Activated CD8-positive, alpha-beta memory T cell treated with anti-CD3 and anti-CD28 coated beads for 24 hours (primary cell): ENCODE results near the gene FDCSP.
"Not testable (repeated sequence)": the region's sequence is repeated elsewhere in the genome, so short reads cannot be mapped to it uniquely, and the experiment has no call there.

Experiments
- DNase-seq: peaks from one replicate; pipeline ENCODE4 v3.0.0-alpha.2; 2020

Gene FDCSP

DNA sequence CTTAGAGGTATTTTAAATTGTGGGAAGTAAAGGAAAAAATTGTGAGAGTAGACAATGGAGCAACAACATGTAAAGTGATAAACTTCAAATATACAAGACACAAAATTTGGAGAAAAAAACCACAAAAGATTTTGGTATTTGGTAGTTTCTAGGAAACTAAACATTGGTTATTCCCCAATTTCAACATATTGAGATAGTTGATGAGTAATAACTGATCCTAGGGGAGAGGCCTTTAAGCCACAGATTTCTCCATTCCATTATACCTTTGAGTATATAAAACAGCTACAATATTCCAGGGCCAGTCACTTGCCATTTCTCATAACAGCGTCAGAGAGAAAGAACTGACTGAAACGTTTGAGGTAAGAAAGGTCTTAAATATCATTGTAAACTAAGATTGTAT is at the start of gene FDCSP:
Gene FDCSP, plus strand, starts transcription at position 301 of the 400 bp plus-strand sequence. CDS start 5,071 bp downstream, outside the sequence.
- no peak for DNase-seq

DNA sequence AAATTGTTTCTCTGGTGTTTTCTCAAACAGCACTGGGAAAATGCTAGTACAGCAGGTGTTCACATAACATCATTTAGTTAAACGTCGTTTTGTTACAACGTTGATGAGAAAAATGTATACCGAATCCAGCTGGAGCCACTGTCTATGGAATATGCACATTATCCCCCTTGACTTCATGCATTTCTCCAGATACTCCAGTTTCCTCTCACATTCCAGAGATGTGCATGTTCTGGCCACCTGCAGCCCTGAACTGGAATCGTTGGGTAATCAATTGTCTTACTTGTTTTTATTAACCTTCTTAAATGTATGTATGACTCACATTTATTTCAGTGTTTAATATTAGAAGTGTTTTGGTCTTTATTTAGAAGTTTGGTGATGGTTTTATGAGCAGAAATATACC is 48.8 kb upstream of the FDCSP start:
- DNase-seq: no peak

DNA sequence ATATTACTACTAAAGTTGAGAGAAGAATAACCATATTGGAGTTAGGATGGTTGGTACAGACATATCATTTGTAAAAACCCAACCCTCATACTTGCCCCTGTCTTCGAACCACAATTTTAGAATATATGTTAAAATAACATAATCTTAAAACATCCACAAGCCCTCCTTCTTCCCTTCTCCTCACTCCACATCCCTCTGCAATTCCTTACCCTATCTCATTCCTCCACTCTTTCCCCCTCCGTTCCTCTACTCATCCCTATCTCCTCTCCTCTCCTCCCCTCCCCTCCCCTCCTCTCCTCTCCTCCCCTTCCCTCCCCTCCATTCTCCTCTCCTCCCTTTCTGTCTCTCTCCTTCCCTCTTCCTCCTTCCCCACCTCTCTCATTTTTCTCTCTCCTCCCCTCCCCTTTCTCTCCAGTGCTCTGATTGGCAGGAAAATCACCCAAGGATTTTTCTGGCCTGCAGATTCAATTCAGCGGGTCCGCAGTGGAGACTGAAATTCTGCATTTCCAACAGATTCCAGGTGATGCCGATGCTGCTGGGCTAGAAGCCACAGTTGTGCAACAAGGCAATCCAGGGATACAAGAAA is 47.8 kb upstream of the FDCSP start:
- no peak for DNase-seq

DNA sequence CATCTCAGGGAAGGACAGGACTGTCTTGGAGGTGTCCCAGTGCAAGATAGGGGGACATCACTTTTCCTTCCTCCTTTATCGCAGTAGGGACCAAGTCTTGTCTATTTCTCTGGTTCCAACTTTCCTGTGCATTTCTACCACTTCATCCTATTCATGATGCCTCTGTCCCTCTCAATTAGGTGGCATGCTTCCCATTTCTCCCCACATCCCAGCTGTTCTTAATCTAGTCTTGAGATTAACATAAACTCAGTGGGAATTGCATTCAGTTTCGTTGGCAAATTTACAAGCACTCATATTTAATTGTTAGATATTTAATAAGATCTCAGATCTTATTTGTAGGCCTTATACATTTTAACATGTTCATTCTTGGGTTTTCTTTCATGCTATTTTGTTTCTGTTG is 46.1 kb upstream of the FDCSP start:
- DNase-seq: no peak

DNA sequence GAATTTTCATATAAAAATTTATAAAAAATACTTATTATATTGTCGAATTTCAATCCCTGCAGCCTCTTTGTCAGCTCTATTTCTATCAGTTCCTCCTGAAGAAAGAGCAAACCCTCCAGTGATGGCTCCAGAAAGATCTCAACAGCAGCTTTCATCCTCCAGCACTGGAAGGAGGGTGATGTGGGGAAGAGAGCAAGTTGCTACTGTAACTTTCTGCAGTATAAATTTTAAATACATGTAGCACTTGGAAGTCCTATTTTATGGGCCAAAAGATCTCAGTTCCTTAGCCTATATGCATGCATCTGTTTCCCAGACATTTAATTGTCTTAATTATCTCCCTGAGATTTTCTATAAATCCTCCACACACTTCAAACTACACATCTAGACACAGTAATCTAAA is 44.1 kb upstream of the FDCSP start:
- no peak for DNase-seq

DNA sequence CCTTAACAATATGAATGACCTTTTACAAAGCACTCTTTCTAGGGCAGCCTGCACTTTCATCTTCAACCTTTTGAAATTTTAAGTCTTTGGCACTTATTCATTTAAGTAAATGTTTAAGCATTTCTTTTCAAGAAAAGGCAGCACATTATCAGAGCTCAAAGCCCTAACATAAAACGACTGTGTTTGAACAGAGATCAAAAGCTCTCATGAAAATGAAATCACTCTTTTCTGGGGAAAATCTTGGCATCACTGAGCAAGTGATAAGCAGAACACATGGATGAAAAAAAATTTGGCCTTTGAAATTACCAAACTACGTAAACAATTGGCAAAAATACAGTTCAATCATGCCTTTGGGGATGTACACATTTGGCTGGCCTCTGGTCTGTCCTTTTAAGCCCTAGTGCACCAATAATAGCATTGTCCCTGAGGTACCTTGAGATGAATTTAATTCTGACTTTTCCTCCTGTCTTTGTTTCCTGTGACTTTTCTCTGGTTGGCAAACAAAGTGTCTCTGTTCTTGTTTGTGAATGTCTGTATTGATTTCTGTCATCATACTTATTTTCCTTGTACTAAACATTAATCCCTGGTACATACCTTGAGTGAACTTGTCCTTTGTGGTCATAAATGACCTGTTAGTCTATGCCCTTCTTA is 43.3 kb upstream of the FDCSP start:
- DNase-seq: no peak

DNA sequence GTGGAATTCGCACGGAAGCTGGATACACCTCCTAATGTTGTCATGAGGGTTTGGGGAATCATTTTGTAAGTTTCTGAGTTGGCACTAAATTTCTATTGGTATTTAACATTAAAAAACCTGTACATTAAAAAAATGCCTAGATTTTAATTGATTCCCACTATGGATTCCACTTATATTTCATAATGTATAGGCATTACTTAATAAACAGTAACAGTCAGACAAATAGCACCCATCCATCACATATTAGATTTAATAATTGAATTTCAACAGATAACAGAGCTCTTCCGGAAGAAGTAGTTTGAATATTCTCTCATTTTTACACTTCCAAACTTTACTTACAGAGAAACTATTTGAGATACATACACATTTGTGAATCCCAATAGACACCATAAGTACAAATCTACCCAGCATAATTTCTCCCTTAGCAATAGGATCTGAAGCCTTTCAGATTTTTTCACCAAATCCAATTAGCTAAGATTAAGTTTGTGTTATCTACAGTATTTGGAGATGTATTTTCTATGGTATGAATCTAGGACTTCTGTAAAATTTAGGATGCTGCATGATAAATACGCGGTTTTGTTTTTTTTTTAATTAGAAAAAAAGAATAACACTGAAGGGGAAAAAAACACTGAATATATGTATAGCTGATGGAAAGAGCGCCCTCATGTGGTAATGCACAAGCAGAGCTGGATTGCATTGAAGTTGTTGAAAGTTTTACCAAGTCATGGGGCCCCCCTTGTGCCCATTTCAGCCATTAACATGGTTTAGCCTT is 42.6 kb upstream of the FDCSP start:
- DNase-seq: no peak

DNA sequence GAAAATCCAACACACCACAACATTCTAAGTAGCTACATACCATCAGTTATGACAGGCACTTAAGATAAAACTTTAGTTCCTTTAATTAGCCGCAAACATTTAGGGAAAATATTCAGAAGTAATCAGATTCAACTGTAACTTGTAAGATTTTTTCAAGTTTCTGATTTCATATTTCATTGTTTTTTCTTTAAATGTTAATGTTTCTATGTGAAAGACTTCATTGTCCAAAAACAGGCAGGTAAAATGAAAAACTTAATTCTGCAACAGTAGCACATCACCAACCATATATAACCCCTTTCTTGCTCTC is 42.0 kb upstream of the FDCSP start:
- no peak for DNase-seq

DNA sequence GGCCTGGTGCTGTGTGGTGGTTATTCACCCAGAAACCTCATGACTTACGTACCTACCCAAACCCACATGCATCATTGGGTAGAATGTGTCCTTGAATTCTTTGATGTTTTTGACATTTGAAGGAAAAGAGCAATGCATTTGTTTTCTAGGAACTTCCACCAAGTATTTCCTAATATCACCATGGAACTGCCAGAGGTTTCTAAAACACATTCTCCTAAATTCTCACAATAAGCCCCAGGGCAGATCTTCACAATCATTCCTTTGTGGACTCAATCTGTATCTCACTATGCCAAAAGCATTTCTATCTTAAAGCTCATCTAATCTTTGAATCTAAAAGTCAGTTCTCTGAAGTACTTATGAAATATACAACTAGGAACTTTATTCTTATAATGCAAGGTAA is 38.7 kb upstream of the FDCSP start:
- DNase-seq: no peak

DNA sequence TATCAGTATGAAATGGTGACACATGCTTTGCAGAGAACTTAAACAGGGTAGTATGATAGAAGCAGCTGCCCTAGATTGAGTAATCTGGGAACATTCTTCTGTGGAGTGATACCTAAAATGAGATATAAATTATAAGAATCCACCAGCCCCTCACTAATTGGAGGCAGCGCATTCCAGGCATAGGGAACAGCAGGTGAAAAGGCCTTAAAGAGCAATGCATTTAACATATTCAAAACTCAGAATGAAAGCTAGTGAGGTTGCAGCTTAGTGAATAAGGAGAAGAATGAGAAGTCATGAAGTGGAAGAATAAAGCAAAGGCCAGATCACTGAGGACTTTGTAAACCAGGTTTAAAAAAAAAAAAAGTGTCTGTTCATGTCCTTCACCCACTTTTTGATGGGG is 35.3 kb upstream of the FDCSP start:
- DNase-seq: no peak

DNA sequence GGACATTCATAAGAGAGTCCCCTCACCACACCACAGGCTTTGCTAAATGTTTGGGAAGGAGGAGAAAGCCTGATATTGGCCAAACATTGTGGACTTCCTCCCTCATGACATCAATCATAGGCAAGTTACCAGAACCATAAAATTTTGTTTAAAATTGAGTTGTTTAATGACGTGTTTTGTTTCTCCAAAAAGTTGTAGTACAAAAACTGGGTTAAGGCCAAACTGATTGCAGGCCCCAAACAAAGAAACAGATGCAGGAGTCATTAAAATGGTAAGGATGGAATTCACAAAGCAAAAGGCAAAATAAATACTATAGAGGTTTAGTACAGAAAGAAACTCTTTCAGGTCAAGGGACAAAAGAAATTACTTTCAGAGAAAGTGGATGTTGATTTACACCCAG is 34.3 kb upstream of the FDCSP start:
- DNase-seq: no peak

DNA sequence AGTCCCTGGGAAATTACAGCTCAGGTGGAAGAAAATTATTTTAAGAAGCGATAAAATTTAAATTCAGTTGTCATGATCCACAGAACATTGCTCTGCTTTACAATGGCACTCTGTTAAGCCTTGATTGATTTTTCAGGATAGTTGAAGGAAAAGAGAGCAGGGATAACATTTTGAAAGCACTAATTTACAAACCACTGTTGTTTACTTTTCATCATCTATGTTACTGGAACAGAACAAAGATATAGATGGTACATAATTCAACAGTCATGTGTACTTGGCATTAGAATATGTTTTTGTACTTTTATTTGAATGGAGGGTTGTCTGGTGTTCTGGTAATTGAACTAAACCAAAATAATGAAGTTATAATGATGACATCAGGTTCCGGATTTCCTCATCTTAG is 33.0 kb upstream of the FDCSP start:
- DNase-seq: no peak

DNA sequence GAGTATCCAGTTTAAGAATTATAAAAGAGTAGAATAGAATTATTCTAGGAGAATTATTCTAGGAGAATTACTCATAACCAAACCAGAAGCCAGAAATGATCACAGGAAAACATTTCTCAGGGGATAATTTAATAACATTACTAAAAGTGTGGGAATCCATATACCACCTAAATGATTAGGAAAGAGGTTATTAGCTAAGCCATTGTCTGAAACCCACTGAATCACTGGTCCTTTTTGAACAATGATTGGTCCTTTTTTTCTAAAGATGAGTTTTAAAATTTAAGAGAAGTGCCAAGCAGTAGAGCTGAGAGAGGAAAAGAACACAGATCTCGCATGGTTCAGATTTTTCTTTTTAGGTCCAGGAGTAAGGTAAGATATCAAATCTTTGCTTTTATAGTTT is 30.5 kb upstream of the FDCSP start, which contains the start of gene ODAM:
Gene ODAM, plus strand, starts transcription at position 301 of the 400 bp plus-strand sequence. CDS start 819 bp downstream, outside the sequence.
- DNase-seq: no peak

DNA sequence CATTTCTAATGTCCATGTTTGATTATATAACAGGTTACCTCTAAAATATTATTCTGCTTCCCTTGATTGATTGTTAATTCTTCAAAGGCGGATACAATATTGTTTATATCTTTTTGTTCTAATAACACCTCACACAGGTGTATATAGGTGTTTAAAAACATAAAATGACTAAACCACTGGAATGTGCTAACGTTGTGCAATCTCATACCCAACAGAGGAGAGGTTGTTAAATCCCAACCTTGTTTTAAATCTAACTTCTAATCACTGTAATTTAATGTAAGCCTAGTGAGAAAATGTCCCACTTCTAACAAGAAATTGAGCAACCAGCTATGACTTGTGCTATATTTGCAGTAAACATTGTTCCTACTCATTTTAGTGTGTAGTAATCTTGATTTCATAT is 29.1 kb upstream of the FDCSP start:
- no peak for DNase-seq

DNA sequence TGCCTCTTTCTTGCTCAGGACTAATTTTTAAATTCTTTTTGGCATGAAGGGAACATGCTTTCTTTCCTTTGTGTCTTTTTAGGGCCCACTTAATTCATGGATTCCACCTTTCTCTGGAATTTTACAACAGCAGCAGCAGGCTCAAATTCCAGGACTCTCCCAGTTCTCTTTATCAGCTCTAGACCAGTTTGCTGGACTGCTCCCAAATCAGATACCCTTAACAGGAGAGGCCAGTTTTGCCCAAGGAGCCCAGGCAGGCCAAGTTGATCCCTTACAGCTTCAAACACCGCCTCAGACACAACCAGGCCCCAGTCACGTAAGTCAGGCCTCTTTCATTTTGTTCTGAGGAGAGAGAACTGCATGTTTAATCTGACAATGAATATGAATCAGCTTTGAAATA is 28.1 kb upstream of the FDCSP start:
- no peak for DNase-seq

DNA sequence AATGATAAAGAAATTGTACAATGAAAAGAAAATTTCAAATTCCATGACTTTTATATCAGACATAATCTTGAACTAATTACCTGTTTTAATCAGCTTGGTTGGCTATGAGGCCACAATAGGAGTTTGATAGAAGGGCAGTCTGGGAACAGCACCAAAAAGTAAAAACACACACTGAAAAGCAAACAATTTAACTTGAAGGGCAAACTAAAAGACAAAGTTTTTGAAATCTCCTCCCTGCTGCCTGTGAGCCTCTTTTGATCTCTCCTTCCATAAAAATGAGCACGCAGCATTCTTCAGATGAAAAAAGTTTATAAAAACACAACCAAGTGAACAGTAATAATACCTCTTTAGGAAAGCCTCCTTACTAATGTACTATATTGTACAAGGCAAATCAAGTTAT is 22.3 kb upstream of the FDCSP start:
- no peak for DNase-seq

DNA sequence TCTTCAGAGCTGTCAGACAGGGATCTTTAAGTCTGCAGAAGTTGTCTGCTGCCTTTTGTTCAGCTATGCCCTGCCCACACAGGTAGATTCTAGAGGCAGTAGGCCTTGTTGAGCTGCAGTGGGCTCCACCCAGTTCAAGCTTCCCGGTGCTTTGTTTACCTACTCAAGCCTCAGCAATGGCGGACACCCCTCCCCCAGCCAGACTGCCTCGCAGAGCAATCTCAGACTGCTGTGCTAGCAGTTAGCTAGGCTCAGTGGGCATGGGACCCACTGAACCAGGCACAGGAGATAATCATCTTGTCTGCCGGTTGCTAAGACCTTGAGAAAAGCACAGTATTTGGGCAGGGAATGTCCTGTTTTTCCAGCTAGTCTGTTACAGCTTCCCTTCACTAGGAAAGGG is 13.2 kb upstream of the FDCSP start:
- not testable (repeated sequence) for DNase-seq

DNA sequence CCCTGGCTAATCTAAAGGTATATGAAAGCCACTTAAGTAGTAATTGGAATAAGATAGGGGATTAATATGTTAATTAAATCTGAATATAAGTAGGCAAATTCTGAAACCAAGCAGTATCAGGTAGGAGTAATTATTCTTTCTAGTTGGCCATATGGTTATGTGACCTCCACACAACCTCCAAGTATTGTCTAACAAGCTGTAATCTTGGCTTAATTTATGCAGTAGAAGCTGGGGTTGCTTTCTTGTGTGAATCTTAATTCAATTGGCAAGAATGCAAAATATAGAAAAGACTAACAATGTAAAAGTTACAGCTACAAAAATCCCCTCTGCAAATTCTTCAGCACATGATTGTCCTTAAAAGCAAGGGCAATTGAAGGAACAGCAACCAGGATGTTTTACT is 9.8 kb upstream of the FDCSP start:
- DNase-seq: not testable (repeated sequence)

DNA sequence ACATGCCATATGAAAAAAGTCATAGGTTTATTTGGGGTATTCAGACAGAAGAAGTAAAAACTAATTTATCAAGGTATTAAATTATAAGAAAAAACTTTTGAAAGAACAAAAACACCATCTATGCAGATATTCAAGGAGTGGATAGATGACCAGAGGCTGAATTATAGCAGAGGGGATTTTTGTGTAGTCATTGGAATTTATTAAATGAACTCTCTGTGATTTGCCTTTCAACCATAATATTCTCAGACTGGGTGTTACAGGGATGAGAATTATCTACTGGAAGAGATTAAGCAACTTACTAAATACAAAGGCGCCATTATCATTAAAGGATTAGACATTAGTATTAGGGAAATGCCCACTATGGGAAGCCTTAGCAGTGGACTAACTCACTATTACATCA is 9.4 kb upstream of the FDCSP start:
- DNase-seq: not testable (repeated sequence)

DNA sequence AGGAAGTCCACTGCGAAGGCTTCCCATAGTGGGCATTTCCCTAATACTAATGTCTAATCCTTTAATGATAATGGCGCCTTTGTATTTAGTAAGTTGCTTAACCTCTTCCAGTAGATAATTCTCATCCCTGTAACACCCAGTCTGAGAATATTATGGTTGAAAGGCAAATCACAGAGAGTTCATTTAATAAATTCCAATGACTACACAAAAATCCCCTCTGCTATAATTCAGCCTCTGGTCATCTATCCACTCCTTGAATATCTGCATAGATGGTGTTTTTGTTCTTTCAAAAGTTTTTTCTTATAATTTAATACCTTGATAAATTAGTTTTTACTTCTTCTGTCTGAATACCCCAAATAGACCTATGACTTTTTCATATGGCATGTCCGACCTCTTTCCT is 4.5 kb upstream of the FDCSP start:
- not testable (repeated sequence) for DNase-seq

DNA sequence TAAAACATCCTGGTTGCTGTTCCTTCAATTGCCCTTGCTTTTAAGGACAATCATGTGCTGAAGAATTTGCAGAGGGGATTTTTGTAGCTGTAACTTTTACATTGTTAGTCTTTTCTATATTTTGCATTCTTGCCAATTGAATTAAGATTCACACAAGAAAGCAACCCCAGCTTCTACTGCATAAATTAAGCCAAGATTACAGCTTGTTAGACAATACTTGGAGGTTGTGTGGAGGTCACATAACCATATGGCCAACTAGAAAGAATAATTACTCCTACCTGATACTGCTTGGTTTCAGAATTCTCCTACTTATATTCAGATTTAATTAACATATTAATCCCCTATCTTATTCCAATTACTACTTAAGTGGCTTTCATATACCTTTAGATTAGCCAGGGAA is 4.1 kb upstream of the FDCSP start:
- not testable (repeated sequence) for DNase-seq

DNA sequence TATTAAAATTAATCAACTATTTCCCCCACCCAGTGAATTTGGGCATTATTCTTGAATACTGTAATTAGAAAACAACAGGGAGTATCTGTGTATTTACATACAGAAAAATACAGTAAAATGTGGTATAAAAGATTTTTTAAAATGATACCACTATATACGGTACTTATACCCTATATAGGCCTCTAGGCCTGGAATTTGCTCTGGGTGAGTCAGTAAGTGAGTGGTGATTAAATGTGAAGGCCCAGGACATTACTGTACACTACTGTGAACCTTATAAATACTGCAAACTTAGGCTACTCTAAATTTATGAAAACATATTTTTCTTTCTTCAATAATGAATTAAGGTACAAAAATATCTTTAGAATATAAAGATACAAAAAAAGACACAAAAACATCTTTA is 10.2 kb downstream of the FDCSP start:
- DNase-seq: no peak

DNA sequence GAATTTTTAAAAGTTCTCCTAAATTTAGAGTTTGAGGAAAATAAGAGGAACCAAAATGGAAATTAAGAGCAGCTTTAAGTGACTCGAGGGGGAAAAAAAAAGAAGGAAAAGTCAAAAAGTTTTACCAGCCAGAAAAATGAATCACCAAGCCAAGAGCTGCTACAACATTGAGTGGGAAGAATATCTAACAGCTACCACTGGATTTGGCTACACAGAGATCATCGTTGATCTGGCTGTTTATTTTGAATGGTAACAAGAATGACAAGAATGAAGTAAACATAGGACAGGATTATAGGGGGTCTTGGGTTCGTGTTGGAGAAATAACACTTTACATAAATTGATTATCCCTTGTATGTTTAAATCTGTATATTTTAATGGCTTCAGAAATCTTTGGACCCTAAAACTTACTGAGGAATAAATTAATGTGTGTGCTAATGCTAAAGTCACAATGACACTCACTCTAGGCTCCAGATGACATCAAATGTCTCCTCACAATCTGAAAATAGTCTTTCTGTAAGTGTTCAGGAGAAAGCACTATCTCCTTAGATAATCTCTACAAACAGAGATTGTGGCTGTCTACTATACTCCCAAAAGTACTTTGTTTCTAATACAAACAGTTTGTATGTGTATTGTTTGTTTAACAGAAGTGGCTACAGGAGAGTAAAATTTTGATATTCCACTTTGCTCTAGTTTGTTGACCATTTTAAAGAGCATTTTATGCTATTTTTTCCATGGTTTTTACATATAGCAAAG is 13.4 kb downstream of the FDCSP start:
- DNase-seq: no peak
